Daoy (cell line): ENCODE data around the gene ADAMTSL3. TPM values are rescaled to one million over a fixed set of nuclear protein-coding genes. Genes with fewer than 3 reads are reported as not detected.

Source experiments
- DNase-seq: peaks from one replicate; pipeline ENCODE4 v3.0.0-alpha.2; 2015; ENCODE audit warnings: low read depth
- total RNA-seq: library from RNA; depleted of rRNA; stranded (reverse); fragments of >200 nt; shearing (Covaris generic); gene quantifications from 2 replicates; pipeline ENCODE4 v1.2.3, GENCODE V29; 2014

Gene ADAMTSL3
- total RNA-seq, 1 experiment from 2014 or later: 0.34 TPM

- no peak for DNase-seq
Observed at GRCh38 chr15:83886321-83886720, 232.4 kb downstream of the ADAMTSL3 start.

GRCh38 chr15:83887404-83887803, 233.5 kb downstream of the ADAMTSL3 start:
- DNase-seq: no peak

- no peak for DNase-seq
Observed at GRCh38 chr15:83887961-83888360, 234.0 kb downstream of the ADAMTSL3 start.

- no peak for DNase-seq
Observed at GRCh38 chr15:83889995-83890394, 236.1 kb downstream of the ADAMTSL3 start.

- no peak for DNase-seq
Observed at GRCh38 chr15:83890587-83890986, 236.7 kb downstream of the ADAMTSL3 start.

GRCh38 chr15:83892498-83892897, 238.6 kb downstream of the ADAMTSL3 start:
- DNase-seq: no peak

- DNase-seq: no peak
Observed at GRCh38 chr15:83893308-83893707, 239.4 kb downstream of the ADAMTSL3 start.

- no peak for DNase-seq
Observed at GRCh38 chr15:83897037-83897436, 243.1 kb downstream of the ADAMTSL3 start.

GRCh38 chr15:83898361-83898760, 244.4 kb downstream of the ADAMTSL3 start:
- DNase-seq: no peak

- no peak for DNase-seq
Observed at GRCh38 chr15:83899670-83900069, 245.7 kb downstream of the ADAMTSL3 start.

- DNase-seq: peak; percentile 3
Observed at GRCh38 chr15:83904107-83905040, 250.5 kb downstream of the ADAMTSL3 start.

GRCh38 chr15:83905556-83906273, 251.8 kb downstream of the ADAMTSL3 start:
- DNase-seq: no peak

GRCh38 chr15:83911345-83911744, 257.4 kb downstream of the ADAMTSL3 start:
- DNase-seq: no peak

- DNase-seq: no peak
Observed at GRCh38 chr15:83912343-83912742, 258.4 kb downstream of the ADAMTSL3 start.

GRCh38 chr15:83913034-83913632, 259.2 kb downstream of the ADAMTSL3 start:
- no peak for DNase-seq

GRCh38 chr15:83914906-83915305, 261.0 kb downstream of the ADAMTSL3 start:
- DNase-seq: no peak

GRCh38 chr15:83917432-83917831, 263.5 kb downstream of the ADAMTSL3 start:
- DNase-seq: no peak

GRCh38 chr15:83918011-83918410, 264.1 kb downstream of the ADAMTSL3 start:
- DNase-seq: no peak

GRCh38 chr15:83919319-83919830, 265.5 kb downstream of the ADAMTSL3 start:
- DNase-seq: peak; percentile 5

- DNase-seq: no peak
Observed at GRCh38 chr15:83919978-83920510, 266.1 kb downstream of the ADAMTSL3 start.

- DNase-seq: no peak
Observed at GRCh38 chr15:83922649-83923294, 268.8 kb downstream of the ADAMTSL3 start.
